K562 (cell line): ENCODE measurements around the gene PCSK6. TPM values are rescaled to one million over a fixed set of nuclear protein-coding genes. Genes with fewer than 3 reads are reported as not detected.
"Not testable (repeated sequence)": the region's sequence is repeated elsewhere in the genome, so short reads cannot be mapped to it uniquely, and the experiment has no call there.

ENCODE experiments used
- ATAC-seq: fragments of 200-7000 bp; cut with Tn5 transposase; 3 replicates; pipeline ENCODE4 v1.9.1; 2020; ENCODE audit warnings: moderate library complexity
- BruUV-seq: library from RNA; stranded (reverse); fragments of 400-500 nt; replicated peaks from 2 replicates; lab custom pipeline; 2021; lab: Mats Ljungman, UMichigan
- CTCF ChIA-PET: fragments of 300-600 bp; formaldehyde crosslinking; extraction: SDS; loops from one replicate; lab custom pipeline; 2021; ENCODE audit warnings: low intra/inter-chr PET ratio; lab: Yijun Ruan, JAX
- POLR2A ChIA-PET: fragments of 300-600, 350-650 bp; sonication (Branson Sonifier 250); formaldehyde crosslinking; extraction: SDS; loops from one replicate; lab custom pipeline; 2021; ENCODE audit warnings: antibody characterized with exemption, inconsistent platforms; lab: Yijun Ruan, JAX
- DNase-seq, 4 experiments: peaks; one replicate each; pipeline versions ENCODE4 v3.0.0 to v3.0.0-alpha.2; 2011 to 2018; ENCODE audit warnings: low spot score in 3 of 4, mixed read lengths in 3 of 4; ENCODE audit errors: extremely low read depth in 1 of 4
- FAIRE-seq: peaks from 2 replicates; lab custom pipeline; 2011; peaks lifted over from hg19 to GRCh38; lab: Jason Lieb, UNC
- H2AFZ ChIP-seq: 2 replicates; pipeline ENCODE4 v1.6.0; 2011; ENCODE audit warnings: low read depth, low read length, control low read depth, inconsistent platforms
- H3K27ac ChIP-seq: fragments of 200-600 bp; 3 replicates; pipeline ENCODE4 v1.8.0; 2011; ENCODE audit warnings: low read depth, mild to moderate bottlenecking, control low read depth, inconsistent platforms, low read length, moderate library complexity, mixed read lengths; ENCODE audit errors: extremely low read depth
- H3K27me3 ChIP-seq, 2 experiments: fragments of 300-600 bp in 1 of 2; 2 replicates in 1 of 2; 3 replicates in 1 of 2; pipeline versions ENCODE4 v1.6.0 to v1.8.0; 2011; ENCODE audit warnings: inconsistent platforms in 2 of 2, low read length in 2 of 2, mild to moderate bottlenecking in 1 of 2, mixed read lengths in 1 of 2, moderate library complexity in 1 of 2; ENCODE audit not compliant: control insufficient read depth in 2 of 2, insufficient read depth in 2 of 2
- H3K36me3 ChIP-seq: fragments of 300-600 bp; 3 replicates; pipeline ENCODE4 v1.8.0; 2011; ENCODE audit warnings: mild to moderate bottlenecking, low read length, inconsistent platforms; ENCODE audit not compliant: control insufficient read depth, insufficient read depth
- H3K4me1 ChIP-seq, 2 experiments: fragments of 200-600 bp in 1 of 2; replicated peaks in 1 of 2; 2 replicates in 1 of 2; 3 replicates in 1 of 2; pipeline versions ENCODE4 v1.5.1 to v1.8.0; 2011; ENCODE audit warnings: inconsistent platforms in 2 of 2, low read length in 2 of 2, mild to moderate bottlenecking in 1 of 2, mixed read lengths in 1 of 2, moderate library complexity in 1 of 2; ENCODE audit not compliant: control insufficient read depth in 2 of 2, insufficient read depth in 2 of 2
- H3K4me2 ChIP-seq: 2 replicates; pipeline ENCODE4 v1.6.1; 2011; ENCODE audit warnings: low read length, control low read depth, inconsistent platforms, mixed read lengths; ENCODE audit not compliant: insufficient read depth
- H3K4me3 ChIP-seq: fragments of 200-600 bp; sonication (generic), shearing (Covaris generic); 2 replicates; pipeline ENCODE4 v1.5.1; 2016; ENCODE audit warnings: control low read depth, inconsistent platforms
- H3K79me2 ChIP-seq: fragments of 200-600 bp; 3 replicates; pipeline ENCODE4 v1.8.0; 2011; ENCODE audit warnings: low read length, inconsistent platforms; ENCODE audit not compliant: control insufficient read depth, insufficient read depth
- H3K9ac ChIP-seq, 2 experiments: 2 replicates each; pipeline versions ENCODE4 v1.6.0 to v1.6.1; 2011; ENCODE audit warnings: low read depth in 2 of 2, low read length in 2 of 2, control low read depth in 1 of 2, inconsistent platforms in 1 of 2, mild to moderate bottlenecking in 1 of 2, mixed read lengths in 1 of 2; ENCODE audit not compliant: insufficient read depth in 1 of 2
- H3K9me1 ChIP-seq: one replicate; pipeline ENCODE4 v1.6.0; 2011; ENCODE audit warnings: inconsistent platforms, mild to moderate bottlenecking, low read length, moderate library complexity; ENCODE audit not compliant: control insufficient read depth, insufficient read depth
- H3K9me3 ChIP-seq: replicated peaks from 2 replicates; pipeline ENCODE4 v1.5.1; 2011; ENCODE audit warnings: low read depth, low read length, inconsistent platforms; ENCODE audit not compliant: control insufficient read depth, insufficient read depth
- H4K20me1 ChIP-seq: replicated peaks from 2 replicates; pipeline ENCODE4 v1.6.1; 2011; ENCODE audit warnings: low read length, inconsistent platforms, mixed read lengths; ENCODE audit not compliant: control insufficient read depth, insufficient read depth
- FOXJ3 ChIP-seq: sonication (generic); formaldehyde crosslinking; IDR thresholded peaks from 2 replicates; pipeline ENCODE4 v1.4.0; 2020; ENCODE audit warnings: mild to moderate bottlenecking, missing genetic modification reagents
- MTA2 ChIP-seq: fragments of 450-650 bp; IDR thresholded peaks from 2 replicates; pipeline ENCODE4 v1.6.1; 2016; ENCODE audit warnings: low read depth
- NCOA2 ChIP-seq, 2 experiments: fragments of 450-650 bp; IDR thresholded peaks; 2 replicates each; pipeline ENCODE4 v1.6.1; 2018; ENCODE audit warnings: mild to moderate bottlenecking in 2 of 2, moderate library complexity in 1 of 2; ENCODE audit not compliant: partially characterized antibody in 2 of 2
- POLR2A ChIP-seq: fragments of 450-650 bp; conservative IDR thresholded peaks from 2 replicates; pipeline ENCODE4 v1.6.1; 2016
- TFAM ChIP-seq: fragments of 250-450 bp; sonication (Bioruptor Pico); conservative IDR thresholded peaks from 2 replicates; pipeline ENCODE4 v1.5.0; 2021; ENCODE audit warnings: mild to moderate bottlenecking, moderate library complexity
- WGBS: fragments of 100-300 bp; shearing (Covaris generic); methylation state at CpG from one replicate; pipeline ENCODE4 v1.1.6; 2016; ENCODE audit warnings: low coverage, mixed read lengths; ENCODE audit not compliant: insufficient coverage; ENCODE audit errors: missing lambda C conversion rate; 5-methylcytosine and 5-hydroxymethylcytosine counted together
- in situ Hi-C: fragments of 300-500 bp; cut with MboI; formaldehyde crosslinking; loops from 4 replicates; pipeline ENCODE4 v1.15.0; 2018; ENCODE audit warnings: inconsistent platforms, mixed read lengths
- intact Hi-C: fragments of 100-400 bp; cut with micrococcal nuclease; formaldehyde crosslinking; loops from 2 replicates; pipeline ENCODE4 v1.14.2; 2022
- polyA plus RNA-seq, 8 experiments: library from polyadenylated mRNA; depleted of rRNA in 4 of 8; stranded (reverse) in 5 of 8; unstranded in 3 of 8; fragments of >200 nt; fragmentation: Nextera tagmentation in 2 of 8; fragmentation: Illumina TruSeq in 1 of 8; extraction: Ambion mirVana in 2 of 8; extraction: Trizol in 1 of 8; gene quantifications; 2 replicates each; pipeline versions ENCODE4 v1.2.1 to v1.2.3, GENCODE V29; 2011 to 2014; ENCODE audit warnings: inconsistent platforms in 1 of 8, missing spikeins in 1 of 8
- total RNA-seq, 7 experiments: library from RNA; depleted of rRNA in 6 of 7; stranded (reverse); fragments of >200 nt in 6 of 7; fragmentation: Illumina TruSeq in 2 of 7; extraction: Trizol in 2 of 7; gene quantifications; 2 replicates each; pipeline versions ENCODE4 v1.2.1 to v1.2.3, GENCODE V29; 2011 to 2021; ENCODE audit warnings: low replicate concordance in 1 of 7

The PCSK6 gene
- total and polyA plus RNA-seq, 9 of the 15 experiments (the other 6 are each of a cell fraction or from before 2014, with no cell fraction given): 2.2 to 32.6 (median 14.5) TPM

- FAIRE-seq (no peak), ATAC-seq (no peak)
- intact Hi-C loops: no loop called here
- in situ Hi-C loops: no loop called here
- 52% methylated on average over 20 of the region's 20 CpGs for WGBS
- H3K36me3 ChIP-seq: peaks cover 3% of the 10 kb centered on the region; the same call in 1 of the 3 replicates
- no peak overlapping the region for H3K4me2 ChIP-seq
- H4K20me1 ChIP-seq: no peaks in the 10 kb centered on the region
- no TSS peak for BruUV-seq
- no peak overlapping the region for H3K27ac ChIP-seq
- peaks cover 2 to 9% of the 10 kb centered on the region in 2 experiments; a peak in 4 of 5 replicates for H3K4me1 ChIP-seq
- CTCF ChIA-PET: interaction anchor here (0.6 kb wide), 1 partner anchor 265 kb away, joined by 3 read pairs; no protein-coding TSS in a partner anchor
- peaks cover 2% of the 10 kb centered on the region for H3K9me3 ChIP-seq
- no peak overlapping the region for H3K9ac ChIP-seq
- no peaks in the 10 kb centered on the region for H3K9me1 ChIP-seq
- H3K79me2 ChIP-seq: peaks cover 37% of the 10 kb centered on the region
- TF ChIP-seq FOXJ3: no peak
- TF ChIP-seq NCOA2 (IDR thresholded peaks at IDR 0.05; ENCODE audit: partially characterized antibody in 2 of 2): no peak
- TF ChIP-seq POLR2A: no peak
- no peak for TF ChIP-seq MTA2
- TF ChIP-seq TFAM (CRISPR knock-in tag): no peak
- TF ChIP-seq, all 486 proteins: peak for 0
- POLR2A ChIA-PET: interaction anchor here (0.7 kb wide), 1 partner anchor 18 kb away, joined by 3 read pairs; no protein-coding TSS in a partner anchor
- no peak for DNase-seq
- Histone ChIP-seq H3K4me3 (no peak overlapping the region), H2AFZ (no peak overlapping the region), H3K27me3 (peaks cover 3 to 9% of the 10 kb centered on the region in 2 experiments; a peak in 3 of 5 replicates)
Measured at GRCh38 chr15:101464256-101464998, 25.1 kb downstream of the PCSK6 start.

GRCh38 chr15:101463696-101464095 lies 25.8 kb downstream of the PCSK6 start:
- POLR2A ChIA-PET: interaction anchor here (0.7 kb wide), 1 partner anchor 19 kb away, joined by 3 read pairs; no protein-coding TSS in a partner anchor
- DNase-seq, H3K4me3 ChIP-seq, H3K27ac ChIP-seq, H3K4me2 ChIP-seq, H3K4me1 ChIP-seq, FAIRE-seq, CTCF ChIA-PET, H3K9ac ChIP-seq, in situ Hi-C loops, BruUV-seq, H3K36me3 ChIP-seq, intact Hi-C loops, H3K9me3 ChIP-seq, ATAC-seq, H4K20me1 ChIP-seq, H3K27me3 ChIP-seq, H2AFZ ChIP-seq, H3K9me1 ChIP-seq: not testable (repeated sequence)
- H3K79me2 ChIP-seq: peaks cover 34% of the 10 kb centered on the region
- WGBS: 60% methylated on average over 4 of the region's 5 CpGs
